Measurements from ENCODE around the gene UIMC1.

Gene UIMC1

DNA sequence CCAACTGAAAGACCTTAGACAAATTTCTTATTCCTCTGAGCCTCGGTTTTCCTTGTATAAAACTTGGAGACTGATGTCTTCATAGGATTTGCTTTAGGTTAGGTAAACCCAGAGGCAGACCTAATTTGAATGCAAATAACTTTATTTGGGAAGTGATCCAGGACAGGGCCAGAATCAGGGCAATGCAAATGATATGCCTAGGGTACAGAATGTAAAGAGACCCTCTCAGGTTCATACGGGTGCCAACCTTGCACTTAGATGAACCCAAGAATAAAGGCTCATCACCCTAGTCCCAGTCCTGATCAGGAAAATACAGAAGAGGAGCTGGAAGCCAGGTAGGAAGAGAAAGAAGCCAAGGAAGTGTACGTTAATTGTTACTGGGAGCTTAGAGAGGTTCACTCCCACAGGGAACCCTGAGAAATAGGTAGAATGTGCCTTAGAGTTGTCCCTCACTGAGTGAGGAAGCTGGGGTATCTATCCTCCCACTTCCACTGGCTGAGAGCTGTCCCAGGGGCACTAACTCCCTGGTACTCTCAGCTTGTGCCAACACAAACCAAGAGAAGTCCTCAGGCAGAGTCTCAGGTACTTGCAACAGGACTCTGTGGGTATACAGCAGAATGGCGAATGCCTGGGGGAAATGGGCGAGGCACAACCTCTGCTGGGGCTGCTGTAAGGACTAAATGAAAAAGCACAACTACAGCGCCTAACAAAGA lies 104.3 kb downstream of the UIMC1 start:
- DNase-seq (ENCODE audit: low read depth): no peak

DNA sequence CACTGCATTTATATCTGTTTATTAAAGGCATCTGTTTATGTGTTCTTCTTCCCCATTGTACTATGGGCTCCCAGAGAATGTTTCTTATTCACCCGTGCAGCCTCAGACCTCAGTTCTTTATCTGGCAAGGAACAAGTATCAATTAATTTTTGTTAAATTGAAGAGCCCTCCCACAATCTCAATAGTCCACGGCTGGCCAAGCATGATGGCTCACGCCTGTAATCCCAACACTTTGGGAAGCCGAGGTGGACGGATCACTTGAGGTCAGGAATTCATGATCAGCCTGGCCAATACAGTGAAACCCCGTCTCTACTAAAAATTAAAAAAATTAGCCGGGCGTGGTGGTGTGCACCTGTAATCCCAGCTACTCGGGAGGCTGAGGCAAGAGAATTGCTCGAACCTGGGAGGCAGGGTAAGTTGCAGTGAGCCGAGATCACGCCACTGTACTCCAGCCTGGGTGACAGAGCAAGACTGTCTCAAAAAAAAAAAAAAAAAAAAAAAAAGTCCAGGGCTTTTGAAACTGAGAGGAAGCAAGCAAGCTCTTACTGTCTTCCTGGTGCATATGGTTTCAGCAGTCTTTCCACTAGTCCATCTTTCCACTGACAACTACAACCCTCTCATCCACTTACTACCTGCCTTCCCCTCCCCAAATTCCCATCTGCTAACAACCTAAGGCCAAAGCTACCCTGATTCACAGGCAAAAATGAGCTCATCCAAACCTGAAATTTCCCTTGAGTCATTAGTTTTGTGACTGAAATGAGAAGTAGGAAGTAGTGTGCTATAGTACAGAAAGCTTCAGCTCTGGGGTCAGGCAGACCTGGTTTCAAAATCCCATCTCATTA lies 105.1 kb downstream of the UIMC1 start:
- no peak for DNase-seq (ENCODE audit: low read depth)

DNA sequence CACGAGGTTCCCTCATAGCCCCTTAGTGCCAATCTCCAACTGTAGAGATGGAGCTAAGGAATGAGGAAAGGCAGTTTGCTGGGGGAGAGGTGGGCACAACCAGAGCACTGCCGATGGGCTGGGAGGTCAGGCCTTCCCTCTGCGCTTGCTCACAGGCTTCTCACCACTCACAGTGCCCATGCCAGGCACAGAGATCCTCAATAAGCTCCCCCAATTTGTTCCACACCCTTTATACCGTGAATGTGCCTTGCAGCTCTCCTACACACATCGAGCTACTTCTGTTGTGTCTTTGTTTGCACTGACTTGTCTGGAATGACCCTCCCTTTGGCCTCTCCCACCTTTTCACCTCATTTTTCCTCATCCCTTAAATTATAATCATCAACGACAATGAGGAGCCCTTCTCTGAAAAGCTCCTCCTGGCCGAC lies 105.8 kb downstream of the UIMC1 start:
- no peak for DNase-seq (ENCODE audit: low read depth)

DNA sequence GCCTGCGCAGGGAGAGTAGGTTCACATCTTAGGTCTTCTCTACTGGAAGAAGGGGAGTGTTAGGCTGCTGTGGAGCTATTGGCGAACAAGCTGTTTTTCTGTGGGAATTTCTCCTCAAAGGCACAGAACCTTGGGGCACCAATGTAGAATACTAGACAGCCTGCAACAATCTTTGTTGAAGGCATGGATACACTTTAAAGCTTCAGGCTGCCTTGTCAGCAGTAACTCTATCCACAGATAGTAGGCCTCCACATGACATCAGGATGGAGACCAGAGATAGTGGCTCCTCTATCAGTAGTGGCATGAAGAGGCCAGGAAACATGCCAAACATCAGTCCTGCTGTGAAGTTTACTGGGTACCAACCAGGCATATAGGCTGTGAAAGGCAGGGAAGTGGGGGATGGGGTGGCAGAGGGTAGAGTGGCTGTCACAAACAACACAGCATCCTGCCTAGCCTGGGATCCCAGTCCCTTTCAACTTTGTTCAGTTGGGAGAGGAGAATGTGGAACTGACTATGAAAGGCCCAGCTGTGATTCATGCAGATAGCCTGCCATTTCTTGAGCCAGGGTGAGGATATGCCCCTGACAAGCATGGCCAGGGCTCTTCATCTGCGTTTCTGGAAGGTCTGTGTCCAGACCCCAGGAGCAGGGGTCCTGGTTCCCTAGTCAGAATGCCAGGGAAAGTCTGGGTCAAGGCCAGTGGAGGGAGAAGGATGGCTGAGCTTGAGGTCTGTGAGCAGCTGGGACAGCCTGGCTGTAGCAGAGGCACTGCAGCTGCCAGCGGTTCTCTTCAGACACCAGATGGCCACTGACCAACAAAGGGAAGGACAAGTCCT lies 106.4 kb downstream of the UIMC1 start:
- DNase-seq (ENCODE audit: low read depth): no peak

DNA sequence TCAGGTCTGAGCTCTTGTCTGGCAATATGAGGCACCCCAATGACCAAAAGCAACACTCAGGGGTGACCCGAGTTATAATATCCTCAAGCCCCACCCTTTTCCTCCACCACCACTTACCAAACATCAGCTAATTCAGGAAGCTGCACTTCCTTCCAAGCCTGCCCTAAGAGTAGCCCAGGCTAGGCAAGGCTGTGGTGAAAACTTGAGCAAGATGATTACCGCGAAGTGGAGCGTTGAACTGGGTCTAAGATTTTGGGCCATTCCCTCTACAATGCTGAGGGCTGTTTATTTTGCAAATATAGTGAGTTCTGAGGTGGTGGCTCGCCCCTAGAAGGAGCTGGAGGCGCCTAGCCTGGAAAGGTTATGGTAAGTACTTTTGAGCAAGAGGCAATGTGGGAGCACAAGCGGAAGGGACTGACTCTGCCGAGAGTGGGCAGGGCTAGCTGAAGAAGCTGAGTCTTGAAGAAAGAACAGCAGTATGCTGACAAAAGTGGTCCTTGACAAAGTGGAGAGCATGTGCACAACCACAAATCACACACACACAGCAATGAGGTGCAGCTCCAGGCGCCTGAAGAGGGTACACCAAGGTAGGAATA lies 107.2 kb downstream of the UIMC1 start, which contains the start of gene HK3:
Gene HK3 (minus strand): TSS at position 51 of the 596 bp plus-strand sequence. CDS start 3,187 bp downstream, outside the sequence.
- DNase-seq (ENCODE audit: low read depth): no peak

DNA sequence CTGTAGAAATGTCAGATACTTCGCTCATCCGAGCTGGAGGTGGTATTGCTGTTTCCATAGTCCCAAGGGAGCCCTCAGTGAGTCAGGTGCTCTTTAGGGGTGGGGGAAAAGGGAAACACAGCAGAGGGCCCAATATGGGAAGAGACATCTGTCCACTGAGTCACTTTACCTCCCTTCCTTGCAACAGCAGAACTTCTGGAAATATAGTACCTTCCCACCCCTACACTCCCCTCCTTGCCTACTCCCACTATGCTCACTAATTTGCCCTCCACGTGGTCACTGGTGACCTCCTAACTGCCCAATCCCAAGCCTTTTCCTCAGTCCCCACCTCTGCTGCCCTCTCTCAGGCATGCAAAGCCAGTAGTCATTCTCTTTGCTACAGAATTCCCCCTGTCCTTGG lies 109.3 kb downstream of the UIMC1 start:
- no peak for DNase-seq (ENCODE audit: low read depth)

DNA sequence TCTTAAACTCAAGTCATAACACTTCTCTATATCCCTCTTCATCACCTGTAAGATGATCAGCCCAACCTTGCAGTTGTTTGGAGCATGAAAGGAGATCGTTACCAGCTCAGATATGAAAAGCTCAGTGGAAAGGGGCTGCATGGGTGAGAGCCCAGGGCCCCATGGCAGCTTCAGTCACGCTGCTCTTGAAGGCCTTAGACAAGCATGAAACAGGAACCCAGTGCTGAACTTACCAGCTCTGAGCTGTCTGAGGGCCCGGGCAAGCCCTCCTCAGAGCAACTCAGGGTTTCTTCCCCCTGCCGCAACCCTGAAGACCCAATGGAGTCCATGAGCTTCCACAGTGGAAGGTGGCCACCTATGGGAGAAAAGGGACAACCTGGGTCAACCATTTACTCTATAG lies 110.7 kb downstream of the UIMC1 start:
- no peak for DNase-seq (ENCODE audit: low read depth)

DNA sequence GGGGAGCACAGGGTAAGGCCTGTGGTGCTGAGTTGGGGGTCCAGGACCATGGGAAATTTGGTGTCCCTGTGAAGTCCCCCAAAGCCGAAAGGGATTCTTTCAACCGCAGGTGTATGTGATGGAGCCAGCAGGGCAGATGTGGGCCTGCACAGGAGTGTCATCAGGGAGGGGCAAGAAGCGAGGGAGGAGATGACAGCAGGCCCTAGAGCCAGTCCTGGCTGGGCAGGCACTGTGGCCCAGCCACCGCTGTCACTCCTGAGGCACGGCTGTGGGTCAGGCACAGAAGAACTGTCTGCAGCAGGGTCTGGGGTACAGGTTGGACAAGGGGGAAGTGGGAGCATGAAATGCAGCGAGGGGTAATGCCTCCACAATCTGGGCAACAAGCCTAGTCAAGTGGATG lies 112.3 kb downstream of the UIMC1 start:
- DNase-seq (ENCODE audit: low read depth): no peak

DNA sequence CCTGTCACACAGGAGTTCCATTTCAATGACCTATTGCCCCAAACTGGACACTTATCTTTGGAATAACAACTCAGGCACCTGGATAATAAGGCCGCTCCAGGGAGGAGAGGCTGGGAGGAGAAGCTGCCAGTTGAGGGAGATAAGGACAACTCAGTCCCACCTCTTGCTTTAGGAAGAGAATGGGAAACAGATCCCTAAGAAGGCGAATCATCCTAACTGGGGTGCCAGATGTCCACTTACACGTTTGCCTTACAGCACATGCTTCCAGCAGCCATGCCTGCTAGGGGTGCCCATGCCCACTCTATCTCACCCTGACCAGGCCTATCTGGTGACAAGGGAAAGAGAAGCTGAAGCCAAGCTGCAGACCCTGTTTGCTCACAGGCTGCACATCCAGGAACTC lies 113.9 kb downstream of the UIMC1 start:
- DNase-seq (ENCODE audit: low read depth): no peak

DNA sequence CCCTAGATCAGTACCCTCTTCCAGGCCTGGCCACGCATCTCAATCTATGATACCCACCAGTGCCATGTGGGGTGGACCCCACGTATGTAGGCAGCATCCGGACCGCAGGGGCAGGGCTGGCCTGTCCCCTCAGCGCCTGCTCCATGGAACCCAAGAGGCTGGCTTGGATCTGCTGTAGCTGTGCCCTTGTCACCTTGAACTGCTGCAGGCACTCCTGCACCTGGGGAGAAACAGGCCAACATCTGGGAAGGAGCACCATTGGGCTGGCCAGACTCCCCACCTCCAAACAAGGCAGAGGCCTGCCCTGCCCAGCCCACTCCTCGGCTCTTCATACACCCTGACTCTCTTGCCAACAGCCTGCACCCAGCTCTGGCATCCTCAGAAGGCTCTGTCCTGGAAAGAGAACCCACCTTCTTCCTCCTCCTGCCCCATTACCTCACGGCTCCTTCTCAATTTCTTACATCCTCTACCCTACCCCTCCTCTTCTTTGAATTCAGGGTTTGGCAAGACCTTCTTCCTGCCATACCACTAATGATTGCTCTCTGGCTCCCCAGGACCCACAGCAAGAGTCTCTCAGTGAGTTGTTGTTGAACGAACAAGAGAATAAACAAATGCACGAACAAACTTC lies 115.1 kb downstream of the UIMC1 start:
- DNase-seq (ENCODE audit: low read depth): no peak

DNA sequence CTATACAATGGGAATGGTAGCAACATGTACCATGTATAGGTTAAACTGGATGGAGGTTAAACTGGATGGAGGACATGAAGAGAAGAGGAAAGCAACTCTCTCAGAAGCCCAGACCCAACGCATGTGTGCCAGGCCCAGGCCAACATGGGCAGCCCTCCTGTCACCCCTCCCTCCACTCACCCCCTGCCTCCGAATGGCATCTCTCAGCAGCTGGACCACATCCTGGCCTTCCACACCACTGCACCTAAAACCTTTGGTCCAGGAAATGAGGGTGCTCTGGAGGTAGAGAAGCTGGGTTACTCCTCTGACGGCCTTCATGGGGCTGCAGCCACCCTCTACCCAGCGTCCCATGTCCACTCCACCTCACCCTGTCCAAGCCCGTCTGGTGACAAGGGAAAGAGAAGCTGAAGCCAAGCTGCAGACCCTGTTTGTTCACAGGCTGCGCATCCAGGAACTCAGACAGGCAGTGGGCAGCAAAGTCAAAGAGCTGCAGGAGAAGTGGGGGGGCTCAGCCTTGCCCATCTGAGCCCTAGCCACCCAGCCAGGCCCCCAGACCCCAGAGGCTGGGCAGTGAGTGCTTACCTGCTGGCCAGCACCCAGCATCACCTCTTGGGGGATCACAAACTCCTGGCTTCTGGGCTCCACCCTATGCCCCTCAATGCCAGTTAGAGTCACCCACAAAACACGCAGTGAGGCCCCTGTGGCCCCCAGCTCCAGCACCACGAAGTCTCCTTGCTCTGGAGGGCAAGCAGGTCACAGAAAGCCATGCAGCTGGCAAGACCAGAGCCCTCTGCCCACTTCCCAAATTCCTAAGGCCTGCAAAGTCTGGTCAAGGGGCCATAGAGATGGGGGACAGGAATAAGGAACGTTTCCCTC lies 115.9 kb downstream of the UIMC1 start:
- DNase-seq (ENCODE audit: low read depth): no peak

DNA sequence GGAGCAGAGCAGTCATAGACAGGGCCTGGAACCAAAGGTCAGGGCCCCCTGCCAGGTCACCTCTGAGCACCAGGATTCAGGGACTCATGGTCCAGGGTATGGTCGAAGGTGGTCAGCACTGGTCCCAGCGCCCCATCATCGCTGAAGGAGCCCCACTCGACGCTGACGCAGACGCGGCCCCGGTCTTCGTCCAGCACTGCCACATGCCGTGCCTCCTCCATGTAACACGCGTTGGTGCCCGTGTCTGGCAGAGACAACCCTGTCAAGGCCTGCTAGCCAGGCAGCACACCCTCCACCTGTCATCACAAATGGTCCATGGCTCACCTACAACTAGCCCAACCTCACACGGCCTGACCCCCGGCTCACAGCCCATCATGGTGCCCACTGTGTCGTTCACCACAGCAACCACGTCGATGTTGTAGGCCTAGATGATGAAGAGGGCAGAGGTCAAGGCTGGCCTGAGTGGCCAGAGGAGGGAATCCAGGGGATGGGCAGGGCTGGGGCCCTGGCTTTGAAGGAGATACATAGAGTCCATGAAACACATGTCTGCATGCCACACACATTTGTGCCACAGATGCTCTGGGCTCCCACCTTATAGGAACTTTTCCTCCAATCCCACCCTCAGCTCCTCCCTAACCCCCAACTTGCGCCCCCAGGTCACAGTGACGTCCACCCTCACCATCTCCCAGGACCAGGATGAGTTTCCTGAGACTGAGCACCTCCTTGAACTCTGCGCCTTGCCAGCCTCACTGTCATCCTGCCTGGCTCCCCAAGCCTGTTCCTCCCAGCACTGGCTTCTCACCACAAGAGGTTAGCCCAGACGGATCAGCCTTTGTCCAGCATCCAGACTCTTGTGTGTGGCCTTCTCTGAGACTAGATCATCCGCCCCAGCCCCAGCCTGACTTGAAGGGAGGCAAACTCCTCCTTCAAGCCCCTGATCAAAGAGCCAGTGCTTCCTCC lies 117.0 kb downstream of the UIMC1 start:
- no peak for DNase-seq (ENCODE audit: low read depth)

DNA sequence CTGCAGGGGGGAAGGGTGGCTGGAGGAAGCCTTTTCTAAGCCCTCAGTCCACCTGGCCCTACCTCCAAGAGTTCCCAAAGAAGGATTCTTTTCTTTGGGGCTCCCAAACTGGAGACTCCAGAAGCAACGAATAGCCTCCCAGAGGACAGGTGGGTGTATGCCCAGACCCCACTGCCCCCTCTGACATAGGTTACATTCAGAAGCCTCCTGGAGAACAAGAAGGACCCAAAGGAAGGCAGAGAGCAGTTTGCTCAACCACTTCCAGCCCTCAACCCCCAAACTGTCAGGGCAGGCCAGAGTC lies 117.8 kb downstream of the UIMC1 start:
- DNase-seq (ENCODE audit: low read depth): no peak

DNA sequence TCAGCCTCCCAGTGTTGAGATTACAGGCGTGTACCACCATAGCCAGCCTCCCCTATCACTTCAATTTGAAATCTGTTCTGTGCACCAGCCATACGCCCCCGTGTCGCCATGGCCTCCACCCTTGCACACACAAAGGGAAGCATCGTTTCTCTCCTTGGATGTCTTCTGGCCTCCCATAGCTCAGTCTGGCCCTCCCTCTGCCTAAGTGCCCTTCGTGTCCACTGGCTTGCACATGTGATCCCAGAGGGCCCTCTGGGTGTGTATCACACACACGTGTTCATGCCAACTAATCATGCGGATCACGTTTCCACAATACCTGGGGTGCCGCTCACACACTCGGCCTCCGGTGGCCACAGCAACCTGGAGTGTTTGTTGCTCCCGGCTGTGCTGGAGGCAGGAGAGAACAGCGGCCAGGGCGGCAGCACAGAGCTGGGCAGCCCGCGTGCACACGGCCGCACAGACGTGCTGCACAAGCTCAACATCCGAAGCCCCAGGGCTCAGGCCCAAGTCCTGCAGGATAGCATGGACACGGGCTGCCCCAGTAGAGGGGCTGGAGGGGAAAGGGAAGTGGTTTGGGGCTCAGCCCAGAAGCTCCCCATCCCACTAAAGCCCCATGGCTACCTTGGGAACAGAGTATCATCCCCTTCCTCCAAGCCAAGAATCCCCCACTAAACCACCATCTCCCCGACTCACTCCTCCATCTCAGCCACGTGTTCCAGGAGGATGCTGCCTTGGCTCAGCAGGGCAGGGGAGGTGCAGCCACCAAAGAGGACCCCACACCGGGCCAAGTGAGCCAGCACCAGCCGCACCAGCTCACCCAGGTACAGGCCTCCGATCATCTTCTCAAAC lies 118.3 kb downstream of the UIMC1 start:
- DNase-seq (ENCODE audit: low read depth): no peak

DNA sequence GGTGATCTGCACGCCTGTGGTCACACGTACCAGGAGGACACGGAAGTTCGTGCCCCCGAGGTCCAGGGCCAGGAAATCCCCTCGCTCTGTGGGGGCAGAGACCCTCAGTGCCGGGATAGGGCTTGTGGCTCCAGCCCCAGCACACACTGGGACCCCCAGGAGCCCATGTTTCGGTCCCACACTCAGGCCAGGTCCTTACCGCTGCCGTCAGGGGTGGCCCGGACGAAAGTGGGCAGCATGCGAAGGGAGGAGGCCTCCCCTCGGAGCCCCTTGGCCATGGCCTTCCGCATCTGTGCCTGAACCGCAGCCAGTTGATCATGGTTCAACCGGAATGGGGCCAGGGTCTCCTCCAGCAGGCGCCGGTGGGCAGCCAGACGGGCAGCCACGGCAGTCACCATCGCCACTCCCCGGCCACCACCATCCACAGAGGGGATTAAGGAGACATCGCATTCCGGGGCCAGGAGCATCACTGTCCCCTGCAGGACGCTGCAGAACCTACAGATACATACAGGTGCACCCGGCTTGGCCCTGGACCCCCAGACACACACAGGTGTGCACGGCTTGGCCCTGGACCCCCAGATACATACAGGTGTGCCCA lies 119.2 kb downstream of the UIMC1 start:
- DNase-seq (ENCODE audit: low read depth): no peak

DNA sequence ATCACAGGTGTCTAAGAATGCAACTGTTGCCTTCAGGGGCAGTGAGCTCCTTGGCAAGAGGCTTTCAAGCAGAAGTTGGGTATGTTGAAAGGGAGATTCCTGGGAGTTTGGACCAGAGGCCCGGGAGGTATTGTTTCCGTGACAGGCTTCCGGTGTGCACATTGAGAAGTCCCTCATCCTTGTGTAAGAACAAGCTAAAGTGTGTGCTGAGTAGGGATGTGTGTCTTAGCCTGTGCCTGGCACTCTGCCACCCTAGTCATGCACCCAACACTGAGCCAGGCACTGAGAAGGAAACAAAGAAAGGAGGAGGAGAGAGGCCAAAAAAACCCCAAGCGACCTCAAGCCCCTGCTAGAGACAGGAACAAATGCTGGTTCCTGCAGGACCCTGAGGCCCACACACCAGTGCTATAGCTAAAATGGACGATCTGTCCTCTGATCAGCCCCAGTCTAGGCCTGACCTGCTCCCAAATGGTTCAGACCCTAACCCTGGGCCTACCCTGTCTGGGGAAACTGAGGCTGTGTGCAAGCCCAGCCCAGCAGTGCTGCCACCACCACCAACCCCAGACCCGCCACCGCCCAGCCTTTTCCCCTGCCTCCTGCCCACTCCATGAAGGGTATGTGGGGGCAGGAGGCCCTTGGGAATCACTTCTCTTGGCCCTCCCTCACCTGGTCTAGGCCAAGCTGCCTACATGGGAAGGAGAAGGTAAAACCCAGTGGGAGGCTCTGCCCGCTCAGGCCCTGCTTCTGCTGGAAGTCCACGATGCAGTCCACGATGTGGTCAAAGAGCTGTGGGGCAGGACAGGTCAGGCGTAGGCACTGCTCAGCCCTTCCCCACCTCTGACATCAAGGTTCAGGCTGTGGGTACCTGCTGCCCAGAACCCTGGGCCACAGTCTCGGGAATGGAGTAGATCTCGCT lies 120.0 kb downstream of the UIMC1 start:
- DNase-seq (ENCODE audit: low read depth): no peak

DNA sequence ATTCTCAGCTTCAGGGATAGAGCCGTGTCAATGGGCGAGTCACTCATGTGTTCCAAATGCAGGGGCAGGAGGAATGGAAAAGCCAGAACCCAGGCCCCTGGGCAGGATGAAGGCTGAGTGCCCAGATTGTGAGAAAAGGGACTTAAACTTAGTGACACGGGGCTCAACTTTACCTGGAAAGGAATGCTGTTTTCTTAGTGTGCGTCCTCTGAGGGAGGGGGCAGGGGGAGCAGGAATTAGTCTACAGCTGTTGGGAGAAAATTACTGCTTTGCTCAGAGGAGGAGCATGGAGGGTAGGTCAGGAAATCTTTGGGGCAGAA lies 122.0 kb downstream of the UIMC1 start:
- DNase-seq (ENCODE audit: low read depth): no peak

All from iris pigment epithelial cell (primary cell).